Parathyroid adenoma (tissue), 2 donors: Measurements from ENCODE around the gene OOEP.

Experiments
- H2AFZ ChIP-seq: fragments of 300-600 bp; sonication (generic); one replicate; pipeline ENCODE4 v1.7.0; 2017; ENCODE audit warnings: antibody characterized with exemption, mild to moderate bottlenecking
- H3K27ac ChIP-seq: fragments of 300-600 bp; sonication (generic); one replicate; pipeline ENCODE4 v1.7.0; 2017
- H3K27me3 ChIP-seq: fragments of 300-600 bp; sonication (generic); one replicate; pipeline ENCODE4 v1.7.0; 2017; ENCODE audit warnings: low read length; ENCODE audit not compliant: control insufficient read depth, insufficient read depth
- H3K36me3 ChIP-seq: fragments of 300-600 bp; sonication (generic); one replicate; pipeline ENCODE4 v1.7.0; 2017; ENCODE audit warnings: low read length; ENCODE audit not compliant: control insufficient read depth, insufficient read depth
- H3K4me1 ChIP-seq: fragments of 300-600 bp; sonication (generic); one replicate; pipeline ENCODE4 v1.7.0; 2017; ENCODE audit warnings: control low read depth
- H3K4me2 ChIP-seq: fragments of 300-600 bp; sonication (generic); one replicate; pipeline ENCODE4 v1.7.0; 2017; ENCODE audit warnings: low read length
- H3K4me3 ChIP-seq: fragments of 300-600 bp; sonication (generic); one replicate; pipeline ENCODE4 v1.7.0; 2017; ENCODE audit warnings: low read depth, low read length
- H3K79me2 ChIP-seq: fragments of 300-600 bp; sonication (generic); one replicate; pipeline ENCODE4 v1.7.0; 2017; ENCODE audit warnings: control low read depth
- H3K9ac ChIP-seq: fragments of 300-600 bp; sonication (generic); one replicate; pipeline ENCODE4 v1.7.0; 2017; ENCODE audit warnings: mild to moderate bottlenecking
- H3K9me3 ChIP-seq: fragments of 300-600 bp; sonication (generic); one replicate; pipeline ENCODE4 v1.7.0; 2017; ENCODE audit warnings: low read length; ENCODE audit not compliant: control insufficient read depth
- TF ChIP-seq, protein P1 (sequence below): fragments of 300-600 bp; sonication (generic); IDR thresholded peaks from one replicate; pipeline ENCODE4 v1.7.0; 2017; ENCODE audit warnings: antibody characterized with exemption, mild to moderate bottlenecking
- donor health status: primary hyperparathyroidism.

Gene OOEP

DNA sequence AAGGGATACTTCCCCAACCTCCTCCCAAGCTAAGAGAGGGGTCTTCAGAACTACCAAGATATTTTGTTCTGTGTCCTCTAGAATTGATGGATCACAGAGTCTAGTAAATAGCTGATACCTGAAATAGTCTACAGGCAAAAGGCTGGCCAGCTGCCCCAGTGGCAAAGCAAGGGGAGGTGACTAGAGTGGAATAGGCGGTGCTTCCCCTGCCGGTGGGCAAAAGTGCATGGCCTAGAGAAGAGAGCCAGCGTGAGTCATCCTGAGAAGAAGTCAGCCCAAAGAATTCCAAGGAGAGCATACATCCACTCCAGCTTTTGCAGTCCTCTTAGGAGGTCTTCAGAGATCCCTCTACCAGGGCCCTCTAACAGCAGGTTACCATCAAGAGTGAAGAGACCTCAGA lies 30.4 kb downstream of the OOEP start:
- no peaks in the 10 kb centered on the region for H3K36me3 ChIP-seq
- no peaks in the 10 kb centered on the region for H3K27me3 ChIP-seq
- H3K9me3 ChIP-seq, result no peaks in the 10 kb centered on the region
- H3K4me2 ChIP-seq, result no peak overlapping the region
- no peak overlapping the region for H3K4me3 ChIP-seq
- H3K4me1 ChIP-seq, result no peaks in the 10 kb centered on the region
- no peak overlapping the region for H3K27ac ChIP-seq
- H3K79me2 ChIP-seq, result no peaks in the 10 kb centered on the region
- TF ChIP-seq, protein P1, sequence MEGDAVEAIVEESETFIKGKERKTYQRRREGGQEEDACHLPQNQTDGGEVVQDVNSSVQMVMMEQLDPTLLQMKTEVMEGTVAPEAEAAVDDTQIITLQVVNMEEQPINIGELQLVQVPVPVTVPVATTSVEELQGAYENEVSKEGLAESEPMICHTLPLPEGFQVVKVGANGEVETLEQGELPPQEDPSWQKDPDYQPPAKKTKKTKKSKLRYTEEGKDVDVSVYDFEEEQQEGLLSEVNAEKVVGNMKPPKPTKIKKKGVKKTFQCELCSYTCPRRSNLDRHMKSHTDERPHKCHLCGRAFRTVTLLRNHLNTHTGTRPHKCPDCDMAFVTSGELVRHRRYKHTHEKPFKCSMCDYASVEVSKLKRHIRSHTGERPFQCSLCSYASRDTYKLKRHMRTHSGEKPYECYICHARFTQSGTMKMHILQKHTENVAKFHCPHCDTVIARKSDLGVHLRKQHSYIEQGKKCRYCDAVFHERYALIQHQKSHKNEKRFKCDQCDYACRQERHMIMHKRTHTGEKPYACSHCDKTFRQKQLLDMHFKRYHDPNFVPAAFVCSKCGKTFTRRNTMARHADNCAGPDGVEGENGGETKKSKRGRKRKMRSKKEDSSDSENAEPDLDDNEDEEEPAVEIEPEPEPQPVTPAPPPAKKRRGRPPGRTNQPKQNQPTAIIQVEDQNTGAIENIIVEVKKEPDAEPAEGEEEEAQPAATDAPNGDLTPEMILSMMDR, result no peak
- H3K9ac ChIP-seq, result no peak overlapping the region
- H2AFZ ChIP-seq, result no peak overlapping the region

DNA sequence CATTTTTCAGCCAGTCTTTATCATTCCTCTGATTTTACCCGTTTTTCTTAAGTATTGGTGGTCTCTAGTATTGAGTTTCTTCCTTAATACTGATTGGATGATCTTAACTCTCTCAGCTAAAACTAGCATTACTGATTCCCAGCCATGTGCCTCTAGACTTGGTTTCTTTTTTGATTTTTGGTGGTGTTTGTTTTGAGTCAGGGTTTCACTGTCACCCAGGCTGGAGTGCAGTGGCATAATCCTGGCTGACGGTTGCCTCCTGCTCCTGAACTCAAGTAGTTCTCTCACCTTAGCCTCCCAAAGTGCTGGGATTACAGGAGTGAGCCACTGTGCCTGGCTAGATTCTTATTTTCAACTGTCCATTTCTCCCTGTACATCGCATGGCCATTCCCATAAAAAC lies 40.5 kb downstream of the OOEP start:
- Histone ChIP-seq H3K27ac (no peak overlapping the region), H3K36me3 (no peaks in the 10 kb centered on the region)

DNA sequence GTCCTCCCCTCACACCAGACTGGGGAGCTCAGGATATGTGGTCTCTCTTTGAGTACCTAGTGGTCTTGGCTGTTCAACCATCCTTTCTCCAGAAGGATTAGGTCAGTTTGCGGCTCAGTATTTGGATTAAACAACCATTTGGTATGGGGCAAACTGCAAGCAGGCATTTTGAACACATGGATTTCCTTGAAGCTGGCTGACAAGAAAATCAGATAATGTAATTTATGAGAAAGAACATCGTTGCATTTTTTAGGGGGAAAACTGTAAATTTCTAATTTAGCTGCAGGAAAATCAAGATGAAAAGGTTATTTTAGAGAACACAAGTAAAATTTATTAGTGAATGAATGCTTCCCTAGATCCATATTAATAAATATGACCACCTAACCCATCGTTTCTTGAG lies 40.9 kb downstream of the OOEP start:
- no peak overlapping the region for H3K4me3 ChIP-seq
- TF ChIP-seq, protein P1, result no peak
- H3K79me2 ChIP-seq, result no peaks in the 10 kb centered on the region
- no peaks in the 10 kb centered on the region for H3K27me3 ChIP-seq
- peak overlapping the region; percentile 49 for H2AFZ ChIP-seq
- no peak overlapping the region for H3K4me2 ChIP-seq
- no peak overlapping the region for H3K9ac ChIP-seq
- H3K36me3 ChIP-seq, result no peaks in the 10 kb centered on the region
- no peaks in the 10 kb centered on the region for H3K4me1 ChIP-seq
- H3K27ac ChIP-seq, result no peak overlapping the region
- H3K9me3 ChIP-seq, result no peaks in the 10 kb centered on the region

More for the DNA sequence above, 40.5 kb downstream of the OOEP start:
- no peak overlapping the region for H3K9ac ChIP-seq
- H3K9me3 ChIP-seq, result no peaks in the 10 kb centered on the region
- H3K4me2 ChIP-seq, result no peak overlapping the region
- no peaks in the 10 kb centered on the region for H3K4me1 ChIP-seq
- H2AFZ ChIP-seq, result peak overlapping the region; percentile 49
- H3K27me3 ChIP-seq, result no peaks in the 10 kb centered on the region
- H3K79me2 ChIP-seq, result no peaks in the 10 kb centered on the region
- H3K4me3 ChIP-seq, result no peak overlapping the region
- TF ChIP-seq, protein P1, result no peak

DNA sequence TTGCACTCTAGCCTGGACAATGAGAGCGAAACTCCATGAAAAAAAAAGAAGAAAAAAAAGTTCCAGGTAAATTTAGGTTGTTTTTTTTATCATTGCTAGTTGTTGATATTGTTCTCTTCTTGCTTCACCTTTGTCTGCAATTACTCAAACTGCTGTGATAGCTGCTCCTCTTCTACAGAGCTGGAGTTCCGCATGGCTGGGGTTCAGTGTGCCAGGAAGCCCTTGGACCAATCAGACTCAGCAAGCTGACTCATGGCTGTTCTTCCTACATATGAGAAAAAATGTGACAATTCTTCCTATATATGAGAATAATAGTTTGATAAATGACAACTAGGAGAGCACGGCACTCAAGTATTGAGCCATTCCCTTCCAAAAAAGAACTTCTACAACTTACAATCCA lies 44.0 kb downstream of the OOEP start:
- Histone ChIP-seq H3K4me2 (no peak overlapping the region), H3K27me3 (no peaks in the 10 kb centered on the region), H3K9ac (no peak overlapping the region), H3K4me3 (no peak overlapping the region), H3K36me3 (no peaks in the 10 kb centered on the region), H2AFZ (no peak overlapping the region), H3K27ac (no peak overlapping the region), H3K79me2 (no peaks in the 10 kb centered on the region), H3K4me1 (no peaks in the 10 kb centered on the region), H3K9me3 (no peaks in the 10 kb centered on the region)
- TF ChIP-seq, protein P1, result no peak

DNA sequence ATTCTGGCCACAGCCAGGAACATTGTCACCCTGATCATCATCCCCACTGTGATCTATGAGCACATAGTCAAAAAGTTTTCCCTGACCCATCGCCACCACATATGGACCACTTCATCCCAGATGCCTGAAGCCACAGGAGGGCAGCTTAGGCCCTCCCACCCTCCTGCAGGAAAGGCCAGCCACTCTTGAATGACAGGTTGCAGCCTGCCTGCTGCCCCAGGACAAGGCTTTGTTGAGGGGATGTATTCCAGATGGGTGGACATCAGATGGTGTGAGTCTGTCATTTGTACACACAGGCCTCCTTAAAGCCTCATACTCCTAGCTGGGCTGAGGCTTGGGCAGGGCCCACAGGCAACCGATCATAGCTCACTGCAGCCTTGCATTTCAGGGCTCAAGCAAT lies 46.4 kb downstream of the OOEP start:
- H3K4me3 ChIP-seq, result no peak overlapping the region
- H3K79me2 ChIP-seq, result no peaks in the 10 kb centered on the region
- H3K4me1 ChIP-seq, result no peaks in the 10 kb centered on the region
- no peak overlapping the region for H3K4me2 ChIP-seq
- H2AFZ ChIP-seq, result no peak overlapping the region
- no peaks in the 10 kb centered on the region for H3K9me3 ChIP-seq
- H3K9ac ChIP-seq, result no peak overlapping the region
- H3K36me3 ChIP-seq, result no peaks in the 10 kb centered on the region
- H3K27me3 ChIP-seq, result no peaks in the 10 kb centered on the region
- TF ChIP-seq, protein P1, result no peak
- H3K27ac ChIP-seq, result no peak overlapping the region
